Lung (tissue), 12 donors: ENCODE results near the gene IL3. TPM values are rescaled to one million over a fixed set of nuclear protein-coding genes. Genes with fewer than 3 reads are reported as not detected.

ENCODE experiments used
- ATAC-seq: fragments of 200-7000 bp; cut with Tn5 transposase; one replicate; pipeline ENCODE4 v1.9.1; 2020; ENCODE audit warnings: moderate number of reproducible peaks; ENCODE audit not compliant: insufficient read depth, low FRiP score
- DNase-seq, 3 donors: peaks; one replicate each; pipeline ENCODE4 v3.0.0-alpha.2; 2013 to 2017
- H3K27ac ChIP-seq, 2 donors: one replicate each; pipeline ENCODE4 v1.5.1; 2013; ENCODE audit warnings: mild to moderate bottlenecking in 2 of 2, moderate library complexity in 2 of 2, control low read depth in 1 of 2, inconsistent platforms in 1 of 2, low read depth in 1 of 2, low read length in 1 of 2
- H3K27me3 ChIP-seq, 3 donors: one replicate each; pipeline ENCODE4 v1.5.1; 2013; ENCODE audit warnings: low read length in 2 of 3; ENCODE audit not compliant: control insufficient read depth in 3 of 3, insufficient read depth in 3 of 3
- H3K36me3 ChIP-seq, 4 donors: one replicate each; pipeline ENCODE4 v1.5.1; 2013; ENCODE audit warnings: low read length in 4 of 4, mild to moderate bottlenecking in 1 of 4, moderate library complexity in 1 of 4; ENCODE audit not compliant: control insufficient read depth in 4 of 4, insufficient read depth in 4 of 4
- H3K4me1 ChIP-seq, 5 donors: one replicate each; pipeline ENCODE4 v1.5.1; 2013; ENCODE audit warnings: low read length in 5 of 5, mild to moderate bottlenecking in 2 of 5, moderate library complexity in 1 of 5; ENCODE audit not compliant: control insufficient read depth in 5 of 5, insufficient read depth in 5 of 5
- H3K4me3 ChIP-seq: one replicate; pipeline ENCODE4 v1.5.1; 2013; ENCODE audit warnings: mild to moderate bottlenecking, control low read depth, moderate library complexity
- H3K9ac ChIP-seq, 2 donors: one replicate each; pipeline ENCODE4 v1.5.1; 2013; ENCODE audit warnings: low read length in 2 of 2, control low read depth in 1 of 2; ENCODE audit not compliant: insufficient read depth in 1 of 2
- H3K9me3 ChIP-seq, 4 donors: one replicate each; pipeline ENCODE4 v1.5.1; 2013; ENCODE audit warnings: low read length in 3 of 4, mild to moderate bottlenecking in 1 of 4, moderate library complexity in 1 of 4; ENCODE audit not compliant: control insufficient read depth in 4 of 4, insufficient read depth in 3 of 4
- WGBS, 2 donors: extraction: QIAGEN DNeasy Blood & Tissue Kit; methylation state at CpG; one replicate each; pipeline ENCODE4 v1.1.7; 2013; 5-methylcytosine and 5-hydroxymethylcytosine counted together
- polyA plus RNA-seq, 2 donors: library from polyadenylated mRNA; stranded (reverse); fragments of 200-250 nt; gene quantifications; one replicate each; pipeline ENCODE4 v1.2.1, GENCODE V29; 2013
- total RNA-seq, 2 donors: library from RNA; depleted of rRNA in 1 of 2; stranded (reverse); fragments of >200 nt in 1 of 2; gene quantifications; one replicate each; pipeline ENCODE4 v1.2.1, GENCODE V29; 2014 to 2021
- TF ChIP-seq, protein P1 (sequence below): IDR thresholded peaks from 2 replicates; pipeline ENCODE4 v1.5.1; 2012; ENCODE audit warnings: mild to moderate bottlenecking; ENCODE audit errors: control extremely low read depth, extremely low read depth
- donor health status: control.
- donor health status: control.
- donor health status: Bipolar disorder and iron deficiency.
- donor health status: healthy.
- donor health status: DM: yes; HTN: yes; CAD: no.

IL3 gene
- total and polyA plus RNA-seq, 4 donors = not detected

DNA sequence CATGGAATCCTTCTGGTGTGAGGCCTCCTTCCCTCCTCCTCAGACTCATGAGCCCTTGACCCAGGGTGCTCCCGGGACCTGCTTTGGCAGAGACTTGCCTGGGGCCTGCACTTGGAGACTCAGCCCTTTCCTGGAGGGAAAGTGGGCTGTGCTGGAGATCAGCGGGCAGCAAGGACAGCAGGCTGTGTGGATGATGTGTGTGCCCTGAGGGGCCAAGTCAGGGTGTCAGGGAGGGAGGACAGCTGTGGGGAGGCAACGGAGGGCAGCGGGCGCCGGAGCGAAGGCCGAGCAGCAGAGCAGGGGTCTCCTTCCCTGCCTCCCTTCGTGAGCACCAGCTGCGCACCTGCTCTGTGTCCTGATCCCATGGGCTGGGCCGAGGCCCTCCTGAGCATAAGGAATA, 7.0 kb downstream of the IL3 start:
- no peak overlapping the region for H3K9ac ChIP-seq
- no peaks in the 10 kb centered on the region for H3K27me3 ChIP-seq
- H3K9me3 ChIP-seq = no peaks in the 10 kb centered on the region
- no peaks in the 10 kb centered on the region for H3K36me3 ChIP-seq
- no peak for DNase-seq
- peaks cover 0 to 7% (median 0%) of the 10 kb centered on the region in 5 donors for H3K4me1 ChIP-seq
- ATAC-seq = no peak
- WGBS, 2 donors = 90 to 92% methylated on average over 11 of the region's 11 CpGs
- no peak overlapping the region for H3K4me3 ChIP-seq
- TF ChIP-seq, protein P1, sequence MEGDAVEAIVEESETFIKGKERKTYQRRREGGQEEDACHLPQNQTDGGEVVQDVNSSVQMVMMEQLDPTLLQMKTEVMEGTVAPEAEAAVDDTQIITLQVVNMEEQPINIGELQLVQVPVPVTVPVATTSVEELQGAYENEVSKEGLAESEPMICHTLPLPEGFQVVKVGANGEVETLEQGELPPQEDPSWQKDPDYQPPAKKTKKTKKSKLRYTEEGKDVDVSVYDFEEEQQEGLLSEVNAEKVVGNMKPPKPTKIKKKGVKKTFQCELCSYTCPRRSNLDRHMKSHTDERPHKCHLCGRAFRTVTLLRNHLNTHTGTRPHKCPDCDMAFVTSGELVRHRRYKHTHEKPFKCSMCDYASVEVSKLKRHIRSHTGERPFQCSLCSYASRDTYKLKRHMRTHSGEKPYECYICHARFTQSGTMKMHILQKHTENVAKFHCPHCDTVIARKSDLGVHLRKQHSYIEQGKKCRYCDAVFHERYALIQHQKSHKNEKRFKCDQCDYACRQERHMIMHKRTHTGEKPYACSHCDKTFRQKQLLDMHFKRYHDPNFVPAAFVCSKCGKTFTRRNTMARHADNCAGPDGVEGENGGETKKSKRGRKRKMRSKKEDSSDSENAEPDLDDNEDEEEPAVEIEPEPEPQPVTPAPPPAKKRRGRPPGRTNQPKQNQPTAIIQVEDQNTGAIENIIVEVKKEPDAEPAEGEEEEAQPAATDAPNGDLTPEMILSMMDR = no peak
- no peak overlapping the region for H3K27ac ChIP-seq

DNA sequence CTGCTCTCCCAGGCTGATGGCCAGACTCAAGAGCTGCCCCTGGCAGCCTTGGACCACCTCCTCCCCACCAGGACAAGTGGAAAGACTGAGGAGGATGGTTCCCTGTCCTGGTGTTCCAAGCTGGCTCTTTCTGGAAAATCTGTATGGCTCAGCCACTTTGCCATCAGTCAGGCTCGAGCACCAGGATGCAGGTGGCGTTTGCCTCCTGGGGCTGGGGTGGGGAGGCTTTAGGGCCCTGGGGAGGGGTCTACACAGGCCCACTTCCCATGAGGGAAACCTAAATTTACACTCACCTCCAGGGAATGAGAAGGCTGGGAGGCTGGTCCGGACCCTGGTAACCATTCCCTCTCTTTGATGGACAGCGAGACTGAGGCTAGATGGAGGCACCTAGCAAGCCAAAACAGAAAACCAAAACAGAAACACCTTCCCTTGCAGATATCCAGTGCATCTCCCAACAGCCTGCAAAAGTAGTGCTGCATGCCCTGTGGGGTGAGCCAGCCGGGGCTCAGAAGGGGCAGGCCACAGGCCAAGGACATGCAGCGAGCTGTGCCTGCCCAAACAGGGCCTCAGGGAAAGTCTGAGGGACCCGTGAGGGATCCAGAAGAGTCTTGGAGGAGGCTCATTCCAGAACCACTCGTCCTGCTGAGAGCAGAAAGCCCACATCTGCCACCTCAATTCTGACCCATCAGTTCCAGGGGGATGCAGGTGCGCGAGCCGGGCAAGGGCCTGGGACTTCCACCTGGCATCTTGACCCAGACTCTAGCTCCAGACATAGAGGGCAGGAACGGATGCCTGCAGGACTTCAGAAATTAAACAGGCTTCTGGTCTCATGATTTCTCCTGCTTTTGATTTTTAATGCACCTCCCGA, 7.7 kb downstream of the IL3 start:
- Histone ChIP-seq H3K36me3 (no peaks in the 10 kb centered on the region), H3K9me3 (no peaks in the 10 kb centered on the region), H3K4me1 (peaks cover 0 to 8% (median 0%) of the 10 kb centered on the region in 5 donors), H3K27me3 (no peaks in the 10 kb centered on the region), H3K9ac (no peak overlapping the region), H3K27ac (no peak overlapping the region), H3K4me3 (no peak overlapping the region)
- ATAC-seq (no peak), DNase-seq (no peak)
- 89 to 94% methylated on average over 13 of the region's 13 CpGs for WGBS, 2 donors
- TF ChIP-seq, protein P1 = no peak

DNA sequence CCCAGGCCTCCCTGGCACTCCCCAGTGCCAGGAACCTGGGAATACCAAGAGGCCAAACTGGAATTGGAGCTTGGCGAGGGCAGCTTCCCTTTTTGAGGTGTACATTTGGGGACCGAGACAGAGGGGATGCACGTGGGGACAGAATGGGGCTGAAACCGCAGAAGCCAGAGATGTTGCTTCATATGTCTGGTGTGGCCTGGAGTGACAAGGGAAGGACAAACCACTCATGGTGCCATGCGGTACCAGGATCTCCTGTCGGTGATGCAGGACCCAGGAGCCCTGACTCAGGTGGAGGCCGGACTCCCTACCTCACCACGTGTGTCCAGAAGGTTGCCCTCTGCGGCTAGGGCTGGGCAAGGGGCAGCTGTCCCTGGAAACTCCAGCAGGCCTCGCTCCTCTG, 9.1 kb downstream of the IL3 start:
- Histone ChIP-seq H3K4me1 (peaks cover 0 to 13% (median 0%) of the 10 kb centered on the region in 5 donors), H3K9me3 (no peaks in the 10 kb centered on the region), H3K27ac (no peak overlapping the region), H3K9ac (no peak overlapping the region), H3K36me3 (no peaks in the 10 kb centered on the region), H3K4me3 (no peak overlapping the region), H3K27me3 (no peaks in the 10 kb centered on the region)
- 47 to 84% methylated on average over 10 of the region's 10 CpGs for WGBS, 2 donors
- TF ChIP-seq, protein P1 = no peak
- ATAC-seq (no peak), DNase-seq (no peak)
